Hematopoietic multipotent progenitor cell treated with erythropoietin and hydrocortisone succinate and interleukin-3 and kit ligand, for 4 days (in vitro differentiated cells): ENCODE results near the gene CD70.
"Not testable (repeated sequence)": the region's sequence is repeated elsewhere in the genome, so short reads cannot be mapped to it uniquely, and the experiment has no call there.

Experiments used
- DNase-seq: peaks from one replicate; pipeline ENCODE4 v3.0.0-alpha.2; 2015

The CD70 gene

GRCh38 chr19:6597471-6598253 lies 6.7 kb upstream of the CD70 start:
- DNase-seq, result not testable (repeated sequence)

DNA sequence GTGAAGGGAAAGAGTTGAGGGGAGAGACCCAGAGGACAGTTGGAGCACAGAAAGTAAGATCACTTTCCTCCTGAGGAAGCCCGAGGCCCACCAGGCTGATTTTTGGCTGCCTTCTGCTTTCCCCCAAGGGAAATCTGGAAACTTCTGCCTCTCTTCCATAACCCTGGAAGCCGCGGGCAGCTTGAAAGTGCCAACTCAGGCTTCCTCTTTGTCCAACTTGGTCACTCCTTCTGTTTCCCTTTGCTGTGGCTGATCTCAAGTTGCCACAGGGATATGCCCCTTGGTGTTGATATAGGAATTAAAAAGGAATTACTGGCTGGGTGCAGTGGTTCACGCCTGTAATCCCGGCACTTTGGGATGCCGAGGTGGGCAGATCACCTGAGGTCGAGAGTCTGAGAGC lies 5.7 kb upstream of the CD70 start:
- DNase-seq, result no peak

DNA sequence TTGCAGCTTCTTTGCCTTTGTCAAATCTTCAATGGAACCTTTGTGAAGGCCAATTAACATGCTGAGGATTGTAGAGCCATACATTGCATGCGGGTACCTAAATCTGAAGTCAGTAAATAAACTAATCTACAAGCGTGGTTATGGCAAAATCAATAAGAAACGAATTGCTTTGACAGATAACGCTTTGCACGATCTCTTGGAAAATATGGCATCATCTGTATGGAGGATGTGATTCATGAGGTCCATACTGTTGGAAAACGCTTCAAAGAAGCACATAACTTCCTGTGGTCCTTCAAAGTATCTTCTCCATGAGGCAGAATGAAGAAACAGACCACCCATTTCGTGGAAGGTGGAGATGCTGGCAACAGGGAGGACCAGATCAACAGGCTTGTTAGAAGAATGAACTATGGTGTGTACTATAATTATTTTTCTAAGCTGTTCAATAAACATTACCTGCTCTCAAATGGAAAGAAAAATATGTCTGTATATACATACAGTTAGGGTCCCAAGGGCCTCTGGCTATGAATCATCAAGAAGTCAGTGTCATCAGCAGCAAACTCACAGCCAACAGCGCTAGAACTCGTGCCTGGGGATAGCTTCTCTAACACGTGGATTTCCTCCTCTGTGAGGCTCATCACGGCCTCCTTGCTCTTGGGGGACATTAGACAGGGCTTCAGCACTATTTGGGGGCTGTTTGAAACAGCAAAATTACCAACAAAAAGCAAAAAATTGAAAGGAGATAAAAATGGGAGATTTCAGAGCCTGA lies 2.9 kb upstream of the CD70 start:
- DNase-seq, result no peak

GRCh38 chr19:6590258-6590826 lies 608 bp downstream of the CD70 start:
- DNase-seq, result no peak

DNA sequence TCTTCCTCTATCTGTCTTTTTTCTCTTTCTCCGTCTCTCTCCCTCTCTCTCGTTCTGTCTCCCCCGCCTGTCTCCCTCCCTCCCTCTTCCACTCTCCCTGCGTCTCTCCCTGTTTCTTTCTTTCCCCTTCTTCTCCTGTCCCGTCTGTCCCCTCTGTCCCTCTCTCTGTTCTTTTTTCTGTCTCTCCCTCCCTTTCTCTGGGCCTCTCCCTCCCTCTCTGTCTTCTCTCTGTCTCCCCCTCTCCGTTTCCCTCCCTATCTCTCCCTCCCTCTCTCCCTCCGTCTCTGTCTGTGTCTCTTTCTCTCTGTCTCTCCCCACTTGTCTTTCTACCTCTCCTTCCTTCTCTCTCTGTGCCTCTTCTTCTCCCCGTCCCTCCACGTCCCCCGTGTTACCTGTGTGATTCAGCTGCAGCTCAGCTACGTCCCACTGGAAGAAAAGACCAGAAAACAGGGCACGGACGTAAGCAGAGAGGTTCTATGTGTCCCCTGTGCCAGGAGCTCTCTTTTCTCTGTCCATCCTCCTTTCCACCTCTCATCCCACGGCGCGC lies 1.2 kb downstream of the CD70 start:
- no peak for DNase-seq

GRCh38 chr19:6588508-6589345 lies 2.2 kb downstream of the CD70 start:
- DNase-seq, result no peak

GRCh38 chr19:6587998-6588507 lies 2.9 kb downstream of the CD70 start:
- DNase-seq, result no peak

GRCh38 chr19:6587093-6587820 lies 3.7 kb downstream of the CD70 start:
- no peak for DNase-seq

- no peak for DNase-seq
Measured at GRCh38 chr19:6586726-6587092, 4.2 kb downstream of the CD70 start.

- no peak for DNase-seq
Measured at GRCh38 chr19:6586056-6586455, 4.9 kb downstream of the CD70 start.

DNA sequence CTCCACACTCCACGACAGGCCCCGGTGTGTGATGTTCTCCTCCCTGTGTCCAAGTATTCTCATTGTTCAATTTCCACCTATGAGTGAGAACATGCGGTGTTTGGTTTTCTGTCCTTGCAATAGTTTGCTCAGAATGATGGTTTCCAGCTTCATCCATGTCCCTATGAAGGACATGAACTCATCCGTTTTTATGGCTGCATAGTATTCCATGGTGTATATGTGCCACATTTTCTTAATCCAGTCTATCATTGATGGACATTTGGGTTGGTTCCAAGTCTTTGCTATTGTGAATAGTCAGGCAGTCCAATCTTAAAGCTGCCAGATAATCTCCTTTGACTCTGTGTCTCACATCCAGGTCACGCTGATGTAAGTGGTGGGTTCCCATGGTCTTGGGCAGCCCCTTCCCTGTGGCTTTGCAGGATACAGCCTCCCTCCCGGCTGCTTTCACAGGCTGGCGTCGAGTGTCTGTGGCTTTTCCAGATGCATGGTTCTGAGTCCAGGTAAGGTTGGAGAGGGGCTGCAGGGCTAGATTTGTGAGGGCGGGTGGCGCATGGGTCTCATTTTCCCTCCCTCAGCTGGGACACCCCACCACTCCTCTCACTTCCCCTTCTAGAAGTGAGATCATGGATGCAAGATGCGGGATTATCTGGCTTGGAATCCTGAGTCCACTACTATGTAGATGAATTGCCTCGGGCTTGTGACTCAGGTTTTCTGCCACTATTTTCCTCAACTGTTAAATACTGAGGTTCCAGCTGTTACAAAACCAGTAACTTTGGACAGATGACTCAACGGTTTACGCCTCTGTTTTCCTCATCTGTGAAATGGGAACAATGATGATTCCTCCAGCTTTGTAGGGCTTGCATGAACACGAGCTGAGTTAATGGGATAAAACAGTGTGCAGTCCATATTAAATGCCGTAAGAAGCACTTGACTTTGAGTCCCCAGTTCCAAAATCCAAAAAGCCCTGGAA lies 8.2 kb downstream of the CD70 start:
- DNase-seq, result not testable (repeated sequence)

DNA sequence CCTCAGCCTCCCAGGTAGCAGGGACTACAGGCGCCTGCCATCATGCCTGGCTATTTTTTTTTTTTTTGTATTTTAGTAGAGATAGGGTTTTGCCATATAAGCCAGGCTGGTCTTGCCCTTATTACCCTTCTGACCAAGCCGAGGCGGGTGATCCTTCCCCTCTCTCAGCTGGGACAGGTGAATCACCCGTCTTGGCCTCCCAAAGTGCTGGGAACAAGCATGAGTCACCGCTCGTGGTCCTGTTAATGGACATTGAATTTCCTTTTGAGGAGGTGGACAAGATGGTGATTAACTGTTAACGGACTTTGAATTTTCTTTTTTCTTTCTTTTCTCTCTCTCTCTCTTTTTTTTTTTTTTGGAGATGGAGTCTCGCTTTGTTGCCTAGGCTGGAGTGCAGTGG lies 10.6 kb downstream of the CD70 start:
- DNase-seq, result no peak

DNA sequence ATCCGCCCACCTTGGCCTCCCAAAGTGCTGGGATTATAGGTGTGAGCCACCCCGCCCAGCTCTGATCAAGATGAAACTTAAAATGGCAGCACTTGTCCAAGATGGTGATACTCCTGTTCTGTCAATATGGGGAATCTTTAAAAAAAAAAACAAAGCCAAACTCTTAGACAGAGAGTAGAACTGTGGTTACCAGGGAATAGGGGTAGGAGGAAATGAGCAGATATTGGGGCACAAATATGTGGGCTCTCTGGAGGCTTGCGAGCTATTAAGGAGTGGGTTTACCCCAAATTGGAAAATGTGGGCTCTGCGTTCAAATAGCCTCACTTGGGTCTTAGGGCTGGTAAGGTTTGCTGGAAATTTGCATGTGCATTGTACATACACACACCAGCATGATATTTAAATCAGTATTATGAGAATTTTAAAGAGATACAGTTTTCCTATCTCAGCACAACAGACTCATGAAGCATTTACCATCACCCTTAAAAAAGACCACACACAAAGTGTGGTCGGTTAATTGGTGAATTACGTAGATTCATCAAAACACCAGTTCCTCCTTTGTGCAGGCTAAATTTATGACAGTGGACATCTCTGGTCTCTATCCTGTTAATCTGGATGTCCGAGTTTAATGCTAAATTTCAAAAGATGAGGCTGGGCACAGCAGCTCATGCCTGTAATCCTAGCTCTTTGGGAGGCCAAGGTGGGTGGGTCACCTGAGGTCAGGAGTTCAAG lies 11.3 kb downstream of the CD70 start:
- no peak for DNase-seq

GRCh38 chr19:6577476-6578125 lies 13.3 kb downstream of the CD70 start:
- peak; percentile 90 for DNase-seq

- DNase-seq, result peak; percentile 78
Measured at GRCh38 chr19:6576869-6577475, 14.0 kb downstream of the CD70 start.

GRCh38 chr19:6573350-6573749 lies 17.6 kb downstream of the CD70 start:
- DNase-seq, result no peak

DNA sequence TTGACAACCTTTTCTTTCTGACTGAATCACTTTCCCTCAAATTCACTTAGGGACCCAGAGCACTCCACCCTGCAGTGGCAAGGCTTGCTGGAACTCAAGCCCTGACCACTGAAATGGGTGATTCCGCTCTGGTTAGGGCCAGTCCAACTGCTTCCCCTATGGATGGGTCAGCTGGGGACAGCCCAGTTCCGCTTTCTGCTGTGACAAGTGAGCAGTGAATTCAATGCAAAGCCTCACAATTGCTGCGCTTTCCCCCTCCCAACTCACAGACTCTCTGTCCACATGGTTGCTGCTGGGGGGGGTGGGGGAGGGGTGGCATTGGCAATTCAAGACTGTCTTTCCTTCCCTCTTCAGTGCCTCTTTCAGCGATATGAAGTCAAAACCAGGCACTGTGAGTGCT lies 18.7 kb downstream of the CD70 start:
- peak; percentile 57 for DNase-seq

DNA sequence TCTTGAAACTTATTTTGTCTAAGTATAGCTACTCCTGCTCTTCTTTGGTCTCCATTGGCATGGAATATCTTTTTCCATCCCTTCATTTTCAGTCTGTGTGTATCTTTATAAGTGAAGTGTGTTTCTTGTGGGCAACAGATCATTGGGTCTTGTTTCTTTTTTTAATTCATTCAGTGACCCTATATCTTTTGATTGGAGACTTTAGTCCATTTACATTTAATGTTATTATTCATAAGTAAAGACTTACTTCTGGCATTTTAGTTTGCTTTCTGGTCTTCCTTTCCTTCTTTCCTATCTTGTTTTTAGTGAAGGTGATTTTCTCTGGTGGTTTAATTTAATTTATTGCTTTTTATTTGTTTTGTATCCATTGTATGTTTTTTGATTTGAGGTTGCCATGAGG lies 19.8 kb downstream of the CD70 start:
- no peak for DNase-seq

DNA sequence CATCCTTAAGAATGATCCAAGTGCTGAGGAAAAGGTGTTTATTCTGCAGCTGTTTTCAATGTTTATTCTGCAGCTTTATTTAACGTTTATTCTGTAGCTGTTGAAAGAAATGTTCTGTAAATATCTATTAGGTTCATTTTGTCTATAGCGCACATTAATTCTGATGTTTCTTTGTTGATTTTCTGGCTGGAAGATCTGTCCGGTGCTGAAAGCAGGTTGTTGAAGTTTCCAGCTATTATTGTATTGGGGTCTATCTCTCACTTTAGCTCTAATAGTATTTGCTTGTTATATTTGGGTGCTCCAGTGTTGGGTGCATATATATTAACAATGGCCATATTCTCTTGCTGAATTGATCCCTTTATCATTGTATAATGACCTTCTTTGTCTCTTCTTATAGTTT lies 20.2 kb downstream of the CD70 start:
- DNase-seq, result no peak
